ENCODE data around the gene MADCAM1.

Gene MADCAM1

DNA sequence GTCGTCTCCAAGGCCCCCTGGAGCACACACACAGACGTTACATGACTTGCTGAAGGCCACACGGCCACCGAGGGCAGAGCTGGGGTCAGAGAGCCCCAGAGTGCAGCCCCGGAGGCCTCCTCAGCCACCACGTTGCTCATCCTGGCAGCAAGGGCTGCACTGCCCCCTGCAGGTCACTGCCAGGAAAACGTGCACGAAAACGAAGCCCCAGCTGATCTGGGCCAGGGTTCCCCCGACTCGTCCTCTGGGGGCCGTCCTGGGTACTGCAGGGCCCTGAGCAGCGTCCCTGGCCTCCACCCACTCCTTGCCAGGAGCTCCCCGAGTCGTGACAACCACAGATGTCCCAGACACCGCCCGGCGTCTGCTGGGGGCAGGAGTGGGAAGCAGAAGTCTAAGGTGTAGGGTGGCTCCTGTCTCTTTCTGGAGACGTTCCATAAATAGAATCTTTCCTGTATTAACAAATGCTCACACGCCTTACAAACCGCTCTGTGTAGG is 14.4 kb downstream of the MADCAM1 start:
- DNase-seq: peak; percentile 86

GRCh38 chr19:511101-511851 is 15.0 kb downstream of the MADCAM1 start:
- peak; percentile 74 for DNase-seq

DNA sequence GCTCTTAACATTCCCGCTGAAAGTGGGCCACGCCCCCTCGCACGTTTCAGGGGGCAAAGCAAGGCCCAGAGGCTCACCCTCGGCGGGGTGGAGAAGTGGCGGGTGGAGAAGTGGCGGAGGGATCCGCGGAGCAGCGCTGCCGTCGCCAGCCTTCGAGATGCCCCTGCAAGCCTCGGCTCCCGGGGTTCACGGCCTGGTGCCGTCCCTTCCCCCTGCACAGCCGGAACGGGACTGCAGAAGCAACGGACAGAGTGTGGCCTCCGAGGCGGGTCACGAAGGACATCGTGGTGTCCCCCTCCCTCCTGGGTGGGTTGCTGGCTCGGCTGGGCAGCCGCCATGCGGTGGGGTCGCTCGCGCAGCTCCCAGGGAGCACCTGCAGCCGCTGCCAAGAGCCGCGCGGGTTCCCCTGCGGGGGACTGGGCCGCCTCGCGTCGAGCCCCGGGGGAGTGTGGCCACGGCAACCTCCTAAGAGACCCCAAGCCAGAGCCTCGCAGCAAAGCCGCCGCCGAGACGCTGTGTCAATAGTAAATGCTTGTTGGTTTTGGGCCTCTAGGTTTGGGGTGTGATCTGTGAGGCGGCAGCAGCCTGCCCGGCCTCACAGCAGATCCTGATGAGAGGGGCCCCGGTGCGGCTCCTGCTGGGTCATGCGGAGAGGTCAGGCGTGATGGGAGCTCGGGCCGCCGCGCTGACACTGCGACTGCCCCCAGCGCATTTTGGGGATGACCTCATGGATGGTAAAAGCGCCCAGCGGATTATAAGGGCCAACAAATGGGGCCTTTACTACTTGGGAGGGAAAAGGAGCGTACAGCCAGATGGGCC is 16.5 kb downstream of the MADCAM1 start:
- no peak for DNase-seq

GRCh38 chr19:513368-514165 is 17.3 kb downstream of the MADCAM1 start:
- DNase-seq: no peak

DNA sequence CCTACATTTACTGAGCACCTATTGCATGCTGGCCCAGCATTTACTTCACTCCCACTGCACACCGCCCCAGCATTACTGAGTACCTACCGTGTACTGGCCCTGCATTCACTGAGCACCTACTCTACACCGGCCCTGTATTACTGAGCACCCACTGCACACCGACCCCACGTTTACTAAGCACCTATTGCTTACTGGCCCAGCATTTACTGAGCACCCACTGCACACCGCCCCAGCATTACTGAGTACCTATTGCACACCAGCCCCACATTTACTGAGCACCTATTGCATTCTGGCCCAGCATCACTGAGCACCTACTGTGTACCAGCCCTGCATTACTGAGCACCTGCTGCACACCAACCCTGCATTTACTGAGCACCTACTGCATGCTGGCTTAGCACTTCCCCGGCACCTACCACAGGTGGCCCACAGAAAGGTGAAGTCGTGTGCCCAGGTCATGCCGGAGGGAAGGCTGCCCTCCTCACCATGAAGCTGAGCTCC is 17.9 kb downstream of the MADCAM1 start:
- DNase-seq: no peak

GRCh38 chr19:517721-518597 is 21.7 kb downstream of the MADCAM1 start:
- peak; percentile 92 for DNase-seq

DNA sequence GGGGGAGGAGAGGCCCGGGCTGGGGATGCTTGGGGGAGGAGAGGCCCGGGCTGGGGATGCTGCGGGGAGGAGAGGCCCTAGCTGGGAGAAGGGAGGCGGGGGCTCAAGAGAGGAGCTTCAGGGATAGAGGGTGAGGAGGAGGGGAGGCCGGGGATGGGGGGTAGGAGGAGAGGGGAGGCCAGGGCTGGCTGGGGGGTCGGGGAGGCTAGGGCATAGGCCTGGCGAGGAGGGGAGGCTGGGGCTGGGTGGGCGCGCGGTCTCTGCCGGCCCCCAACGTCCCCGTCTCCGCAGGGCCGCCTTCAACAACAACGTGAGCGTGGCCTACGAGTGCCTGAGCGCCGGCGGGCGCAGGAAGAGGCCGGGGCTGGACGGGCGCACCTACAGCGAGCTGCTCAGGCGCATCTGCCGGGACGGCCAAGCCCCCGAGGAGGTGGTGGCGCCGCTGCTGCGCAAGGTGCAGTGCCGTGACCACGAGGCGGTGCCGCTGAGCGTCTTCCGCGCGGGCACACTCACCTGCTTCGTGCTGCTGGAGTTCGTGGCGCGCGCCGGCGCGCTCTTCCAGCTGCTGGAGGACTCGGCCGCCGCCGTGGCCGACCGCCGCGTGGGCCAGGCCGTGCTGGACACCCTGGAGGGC is 22.4 kb downstream of the MADCAM1 start:
- DNase-seq: peak; percentile 69

GRCh38 chr19:519449-519865 is 23.2 kb downstream of the MADCAM1 start:
- no peak for DNase-seq

- no peak for DNase-seq
These were observed 26.4 kb downstream of the MADCAM1 start for GRCh38 chr19:522726-523125.

DNA sequence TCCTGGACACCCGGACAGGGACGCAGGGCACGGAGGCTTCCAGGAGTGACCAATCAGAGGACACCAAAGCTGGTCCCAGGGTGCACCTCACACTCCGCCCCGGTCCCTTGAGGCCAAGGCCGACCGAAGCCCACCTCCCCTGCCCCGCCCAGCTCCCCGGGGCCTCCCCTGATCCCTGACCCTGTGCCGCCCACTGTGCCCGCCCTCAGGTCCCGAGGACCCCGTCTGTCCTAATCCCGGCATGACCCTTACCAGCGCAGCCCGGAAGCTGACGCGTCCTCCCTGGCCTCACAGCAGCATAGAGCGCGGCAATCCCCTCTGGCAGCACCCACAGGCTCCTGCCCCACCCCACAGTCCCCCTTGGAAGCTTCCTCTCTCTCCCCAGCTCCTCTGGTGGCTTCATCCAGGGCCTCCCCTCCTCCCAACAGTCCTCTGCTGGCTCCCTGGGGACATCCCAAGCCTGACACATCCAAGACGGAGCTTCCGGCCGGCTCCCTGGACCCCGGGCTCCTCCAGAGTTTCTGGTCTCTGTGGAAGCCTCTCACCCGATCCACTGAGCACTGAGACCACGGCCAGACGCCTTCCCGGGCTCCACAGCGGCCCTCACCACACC is 27.9 kb downstream of the MADCAM1 start:
- no peak for DNase-seq

- no peak for DNase-seq
These were observed 28.7 kb downstream of the MADCAM1 start for GRCh38 chr19:525029-525428.

DNA sequence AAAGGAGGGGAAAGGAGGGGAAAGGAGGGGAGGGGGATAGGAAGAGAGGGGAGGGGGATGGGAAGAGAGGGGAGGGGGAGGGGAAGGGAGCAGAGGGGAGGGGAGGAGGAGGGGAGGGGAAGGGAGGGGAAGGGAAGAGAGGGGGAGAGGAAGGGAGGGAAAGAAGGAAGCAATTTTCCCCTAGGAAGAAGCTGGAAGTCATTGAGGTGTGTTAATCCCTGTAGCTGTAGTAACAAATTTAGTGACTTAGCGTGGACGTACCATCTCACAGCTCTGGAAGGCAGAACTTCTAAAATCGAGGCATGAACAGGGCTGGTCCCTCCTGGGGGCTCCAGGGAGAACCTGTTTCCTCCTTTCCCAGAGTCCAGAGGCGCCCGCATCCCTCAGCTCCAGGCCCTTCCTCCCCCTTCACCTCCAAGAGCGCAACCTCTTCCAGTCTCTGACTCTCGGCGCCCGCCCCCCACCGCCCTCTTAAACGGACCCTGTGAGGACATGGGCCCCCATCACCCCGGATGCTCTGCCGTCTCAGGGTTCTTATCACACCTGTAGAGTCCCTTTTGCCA is 29.7 kb downstream of the MADCAM1 start:
- no peak for DNase-seq

GRCh38 chr19:530134-531008 is 34.1 kb downstream of the MADCAM1 start:
- DNase-seq: no peak

DNA sequence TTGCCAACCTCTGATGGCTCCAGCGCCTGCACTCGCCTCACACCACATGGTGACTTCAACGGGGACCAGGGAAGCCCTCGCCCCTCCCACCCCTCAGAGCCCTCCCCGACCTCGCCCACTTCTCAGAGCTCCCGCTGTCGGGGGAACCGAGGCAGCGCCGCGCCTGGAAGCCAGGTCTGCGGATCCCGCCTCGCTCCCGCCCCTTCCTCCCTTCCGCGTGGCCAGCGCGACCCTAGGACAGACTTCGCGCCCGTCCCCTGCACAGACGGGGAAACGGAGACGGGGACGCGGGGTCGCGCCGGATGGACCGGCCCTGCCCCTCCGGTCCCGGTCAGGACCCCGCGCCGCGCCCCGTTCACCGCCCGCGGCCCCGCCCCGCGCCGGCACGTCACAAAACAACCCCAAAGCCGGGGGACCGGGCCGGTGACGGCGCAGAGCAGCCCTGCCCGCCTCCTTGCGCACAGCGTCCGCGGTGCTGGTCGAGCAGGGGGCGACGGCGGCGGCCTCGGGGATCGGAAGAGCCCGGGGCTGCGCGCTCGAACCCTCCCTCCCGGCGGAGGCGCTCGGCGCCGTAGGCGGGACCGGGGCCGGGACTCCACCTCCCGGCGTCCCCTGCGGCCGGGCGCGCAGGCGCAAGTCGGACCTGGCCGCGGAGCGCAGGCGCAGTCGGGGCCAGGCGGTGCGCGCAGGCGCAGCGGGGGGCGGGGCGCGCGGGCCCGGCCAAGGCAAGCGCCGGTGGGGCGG is 34.9 kb downstream of the MADCAM1 start:
- DNase-seq: peak; percentile 93

- DNase-seq: peak; percentile 56
These were observed 35.7 kb downstream of the MADCAM1 start, which contains the start of gene CDC34 for GRCh38 chr19:531753-532560. Gene CDC34 (plus strand): TSS chr19:531760. CDS start chr19:531932, 172 bp downstream.

- DNase-seq: peak; percentile 81
These were observed 36.5 kb downstream of the MADCAM1 start for GRCh38 chr19:532561-533363.
